Loucy (cell line): ENCODE measurements around the gene MYMK.
"Not testable (repeated sequence)": the region's sequence is repeated elsewhere in the genome, so short reads cannot be mapped to it uniquely, and the experiment has no call there.

ENCODE experiments used
- H2AFZ ChIP-seq: fragments of 200-600 bp; sonication (generic); 2 replicates; pipeline ENCODE4 v1.6.0; 2016; ENCODE audit warnings: antibody characterized with exemption, mild to moderate bottlenecking, low read length, moderate library complexity
- H3F3A ChIP-seq: fragments of 200-600 bp; 2 replicates; pipeline ENCODE4 v1.6.0; 2016; ENCODE audit warnings: antibody characterized with exemption, low read depth, mild to moderate bottlenecking
- H3K27me3 ChIP-seq: fragments of 200-600 bp; sonication (generic); 2 replicates; pipeline ENCODE4 v1.6.1; 2014; ENCODE audit warnings: low read length, mild to moderate bottlenecking; ENCODE audit not compliant: insufficient read depth, poor library complexity, severe bottlenecking
- H3K36me3 ChIP-seq: fragments of 200-600 bp; sonication (generic); 2 replicates; pipeline ENCODE4 v1.6.1; 2016; ENCODE audit warnings: low read length; ENCODE audit not compliant: insufficient read depth
- H3K4me1 ChIP-seq: fragments of 200-600 bp; sonication (generic); 2 replicates; pipeline ENCODE4 v1.5.1; 2014; ENCODE audit warnings: low read length, mild to moderate bottlenecking; ENCODE audit not compliant: insufficient read depth, poor library complexity, severe bottlenecking
- H3K4me2 ChIP-seq: fragments of 200-600 bp; sonication (generic); 2 replicates; pipeline ENCODE4 v1.6.0; 2014; ENCODE audit warnings: antibody characterized with exemption, low read length, low read depth, mild to moderate bottlenecking; ENCODE audit not compliant: poor library complexity, severe bottlenecking
- H3K4me3 ChIP-seq: fragments of 200-600 bp; sonication (generic); 2 replicates; pipeline ENCODE4 v1.5.1; 2014; ENCODE audit warnings: low read length, mild to moderate bottlenecking, mixed read lengths; ENCODE audit not compliant: poor library complexity, severe bottlenecking
- H3K79me2 ChIP-seq: fragments of 200-600 bp; sonication (generic); 2 replicates; pipeline ENCODE4 v1.6.1; 2014; ENCODE audit warnings: low read length; ENCODE audit not compliant: insufficient read depth
- H3K9ac ChIP-seq: fragments of 200-600 bp; sonication (generic); 2 replicates; pipeline ENCODE4 v1.6.0; 2014; ENCODE audit warnings: mild to moderate bottlenecking, low read depth, low read length, moderate library complexity; ENCODE audit not compliant: poor library complexity, severe bottlenecking
- H3K9me2 ChIP-seq: fragments of 200-600 bp; sonication (generic); replicated peaks from 2 replicates; pipeline ENCODE4 v1.6.1; 2016; ENCODE audit warnings: low read depth, low read length, mixed read lengths
- H3K9me3 ChIP-seq: fragments of 200-600 bp; sonication (generic); 2 replicates; pipeline ENCODE4 v1.6.1; 2014; ENCODE audit warnings: mild to moderate bottlenecking, antibody characterized with exemption, low read length, low read depth; ENCODE audit not compliant: insufficient read depth
- H4K20me1 ChIP-seq: fragments of 200-600 bp; sonication (generic); 2 replicates; pipeline ENCODE4 v1.6.0; 2014; ENCODE audit warnings: antibody characterized with exemption, low read length, mild to moderate bottlenecking; ENCODE audit not compliant: insufficient read depth, poor library complexity, severe bottlenecking
- CTCF ChIP-seq: fragments of 200-600 bp; sonication (generic); conservative IDR thresholded peaks from 2 replicates; pipeline ENCODE4 v1.5.1; 2014; ENCODE audit warnings: mild to moderate bottlenecking, antibody characterized with exemption, low read length
- EZH2phosphoT487 ChIP-seq: fragments of 200-600 bp; IDR thresholded peaks from 2 replicates; pipeline ENCODE4 v1.6.1; 2018; ENCODE audit warnings: antibody characterized with exemption, mild to moderate bottlenecking, moderate library complexity, borderline replicate concordance

The MYMK gene

GRCh38 chr9:133566817-133567216, 42.1 kb upstream of the MYMK start:
- Histone ChIP-seq H3F3A (no peaks in the 10 kb centered on the region), H3K4me3 (no peak overlapping the region), H3K9me2 (no peaks in the 10 kb centered on the region), H4K20me1 (no peaks in the 10 kb centered on the region), H3K79me2 (no peaks in the 10 kb centered on the region), H3K27me3 (no peaks in the 10 kb centered on the region), H3K4me2 (no peak overlapping the region), H3K36me3 (no peaks in the 10 kb centered on the region), H3K4me1 (peaks cover 10% of the 10 kb centered on the region), H2AFZ (no peak overlapping the region), H3K9ac (no peak overlapping the region), H3K9me3 (no peaks in the 10 kb centered on the region)
- TF ChIP-seq CTCF (no peak), EZH2phosphoT487 (no peak)

GRCh38 chr9:133566382-133566781, 41.6 kb upstream of the MYMK start:
- peaks cover 5% of the 10 kb centered on the region for H3K4me1 ChIP-seq

GRCh38 chr9:133564451-133565116, 39.8 kb upstream of the MYMK start:
- H3K9me2 ChIP-seq: no peaks in the 10 kb centered on the region
- H3K4me3 ChIP-seq: no peak overlapping the region
- H3K79me2 ChIP-seq: no peaks in the 10 kb centered on the region
- no peak overlapping the region for H3K9ac ChIP-seq
- no peaks in the 10 kb centered on the region for H3K36me3 ChIP-seq
- no peak overlapping the region for H2AFZ ChIP-seq
- no peaks in the 10 kb centered on the region for H3F3A ChIP-seq
- no peaks in the 10 kb centered on the region for H3K9me3 ChIP-seq
- no peak overlapping the region for H3K4me2 ChIP-seq
- H3K4me1 ChIP-seq: no peaks in the 10 kb centered on the region
- TF ChIP-seq EZH2phosphoT487 (no peak), CTCF (no peak)
- H4K20me1 ChIP-seq: no peaks in the 10 kb centered on the region
- no peaks in the 10 kb centered on the region for H3K27me3 ChIP-seq

More at GRCh38 chr9:133566382-133566781, 41.6 kb upstream of the MYMK start:
- Histone ChIP-seq H3K4me3 (no peak overlapping the region), H3K9me2 (no peaks in the 10 kb centered on the region), H3K9me3 (no peaks in the 10 kb centered on the region), H3K9ac (no peak overlapping the region), H3K79me2 (no peaks in the 10 kb centered on the region), H4K20me1 (no peaks in the 10 kb centered on the region), H3F3A (no peaks in the 10 kb centered on the region), H3K27me3 (no peaks in the 10 kb centered on the region), H3K4me2 (no peak overlapping the region), H3K36me3 (no peaks in the 10 kb centered on the region), H2AFZ (no peak overlapping the region)
- TF ChIP-seq CTCF (no peak), EZH2phosphoT487 (no peak)

GRCh38 chr9:133563814-133564213, 39.1 kb upstream of the MYMK start:
- not testable (repeated sequence) for H3K27me3 ChIP-seq, H4K20me1 ChIP-seq, H3K9ac ChIP-seq, H3K79me2 ChIP-seq, H3K36me3 ChIP-seq, H3K9me3 ChIP-seq, H2AFZ ChIP-seq, H3K4me2 ChIP-seq, H3F3A ChIP-seq, H3K4me3 ChIP-seq, H3K9me2 ChIP-seq, H3K4me1 ChIP-seq
